ENCODE measurements around the gene KRT1.

- TF ChIP-seq EZH2 (optimal IDR thresholded peaks at IDR 0.05; ENCODE audit: low read depth, low read length) (no peak), CTCF (IDR thresholded peaks at IDR 0.05; ENCODE audit: low read length) (no peak), EZH2phosphoT487 (IDR thresholded peaks at IDR 0.05; ENCODE audit: low read length) (no peak)
These were observed 4.2 kb upstream of the KRT1 start for GRCh38 chr12:52684431-52684830.
